UCSD-AML1 (cell line): ENCODE results near the gene WDR35.
A peak's percentile ranks its signal among the peaks of the same experiment; 100 is the strongest.
"Not testable (repeated sequence)": the region's sequence is repeated elsewhere in the genome, so short reads cannot be mapped to it uniquely, and the experiment has no call there.

Experiments
- DNase-seq: peaks from one replicate; lab custom pipeline; 2025; ENCODE audit not compliant: unreplicated experiment; lab: John Stamatoyannopoulos, UW

Gene WDR35

GRCh38 chr2:19895535-19895934 is 94.4 kb downstream of the WDR35 start:
- no peak for DNase-seq

DNA sequence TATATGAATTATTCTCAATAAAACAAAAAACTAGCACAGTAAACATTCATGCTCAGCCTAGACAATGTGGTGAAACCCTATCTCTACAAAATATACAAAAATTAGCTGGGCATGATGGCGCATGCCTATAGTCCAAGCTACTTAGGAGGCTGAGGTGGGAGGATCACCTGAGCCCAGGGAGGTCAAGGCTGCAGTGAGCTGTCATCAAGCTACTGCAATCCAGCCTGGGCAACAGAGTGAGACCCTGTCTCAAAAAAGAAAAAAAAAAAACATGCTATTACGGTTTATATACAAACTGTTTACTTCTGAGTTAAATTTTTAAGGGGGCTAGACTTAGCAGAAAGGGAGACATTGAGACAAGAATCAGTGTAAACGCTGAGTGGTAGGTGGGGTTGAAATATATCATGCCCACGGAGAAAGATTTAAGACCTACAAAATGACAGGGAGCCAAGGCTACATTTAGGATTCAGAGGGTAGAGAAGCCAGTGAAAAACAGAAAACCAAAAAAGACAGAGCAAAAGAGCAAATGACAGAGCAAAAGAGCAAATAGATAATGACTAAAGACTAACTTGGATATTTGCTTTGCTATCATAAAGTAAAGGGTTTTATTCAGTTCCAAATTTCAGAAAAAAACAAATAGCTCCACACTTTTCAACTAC is 95.6 kb downstream of the WDR35 start:
- no peak for DNase-seq

- DNase-seq, result no peak
Measured at GRCh38 chr2:19893520-19894133, 96.3 kb downstream of the WDR35 start.

GRCh38 chr2:19891971-19892370 is 97.9 kb downstream of the WDR35 start:
- peak; percentile 52 for DNase-seq

DNA sequence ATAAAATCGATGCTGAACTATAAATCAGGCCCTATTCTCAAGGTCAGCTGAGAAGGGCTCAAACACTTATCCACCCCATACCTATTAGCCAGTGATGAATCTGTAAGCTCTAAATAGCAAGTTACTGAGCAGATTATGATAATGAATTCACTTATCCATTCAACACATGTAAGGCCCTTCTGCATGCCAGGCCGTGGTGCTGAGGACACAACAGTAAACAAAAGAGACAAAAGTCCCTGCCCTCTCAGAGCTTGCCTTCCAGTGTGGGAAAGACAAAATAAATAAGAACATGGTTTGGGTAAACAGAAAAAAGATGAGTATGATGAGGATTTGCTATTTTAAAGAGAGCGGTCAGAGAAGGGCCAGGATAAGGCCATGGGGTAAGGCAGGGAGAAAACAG is 99.8 kb downstream of the WDR35 start:
- DNase-seq, result no peak

DNA sequence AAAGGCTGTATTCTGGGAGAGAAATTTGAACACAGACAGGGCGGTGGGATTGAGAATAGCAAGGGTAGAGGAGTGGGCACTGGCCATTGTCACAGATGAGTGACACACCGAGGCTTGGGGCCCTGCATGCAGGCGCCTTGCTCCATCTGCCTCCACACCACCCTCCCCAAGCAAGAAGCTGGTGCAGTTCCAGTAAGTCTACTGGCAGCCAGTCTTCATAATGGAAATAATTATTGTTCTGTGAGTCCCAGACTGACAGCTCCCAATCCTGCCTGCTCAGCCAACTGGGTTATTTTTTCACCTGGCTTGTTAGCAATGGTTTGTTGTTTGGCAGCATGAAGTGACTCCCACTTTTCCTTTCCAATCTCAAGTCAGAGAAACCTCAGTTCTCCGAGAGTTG is 101.1 kb downstream of the WDR35 start:
- no peak for DNase-seq

GRCh38 chr2:19887510-19887909 is 102.4 kb downstream of the WDR35 start:
- DNase-seq, result no peak

DNA sequence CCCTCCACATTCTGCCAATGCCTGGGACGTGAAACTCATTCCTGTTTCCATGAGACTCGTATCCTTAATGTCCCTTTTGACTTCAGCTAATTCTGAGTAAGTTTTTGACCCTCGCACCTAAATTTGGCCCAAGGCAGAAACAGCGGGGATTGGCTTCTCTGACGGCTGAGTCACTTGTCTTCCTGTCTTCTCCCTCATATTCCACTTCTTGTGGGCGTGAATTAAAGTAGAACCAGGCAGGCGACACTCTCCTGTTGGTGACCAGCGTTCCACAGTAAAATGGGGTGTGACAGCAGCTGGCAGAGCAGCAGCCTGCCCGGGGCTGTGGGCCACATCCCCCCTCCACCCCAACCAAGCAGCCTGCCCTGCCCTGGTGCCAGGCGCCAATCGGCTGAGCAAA is 103.6 kb downstream of the WDR35 start:
- no peak for DNase-seq

DNA sequence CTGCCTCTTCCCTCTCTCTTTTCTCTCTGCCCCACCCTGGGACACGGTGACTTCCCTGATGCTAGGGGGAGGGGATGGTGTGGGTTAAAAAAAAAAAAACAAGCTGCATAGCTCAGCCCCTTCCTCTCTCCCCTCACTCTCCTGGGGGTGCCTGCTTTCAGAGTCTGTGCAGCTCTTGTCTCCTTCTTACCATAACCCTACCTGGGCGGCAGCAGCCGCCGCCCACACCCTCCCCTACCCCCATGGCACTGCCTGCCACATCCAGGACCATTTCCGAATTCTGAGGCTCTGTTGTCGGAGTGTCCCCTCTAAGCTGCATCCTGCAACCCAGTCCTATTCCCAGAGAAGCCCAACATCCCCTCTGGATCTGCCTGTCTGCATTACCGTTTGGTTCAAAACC is 104.1 kb downstream of the WDR35 start:
- DNase-seq, result no peak

GRCh38 chr2:19883971-19884720 is 105.8 kb downstream of the WDR35 start:
- DNase-seq, result no peak

DNA sequence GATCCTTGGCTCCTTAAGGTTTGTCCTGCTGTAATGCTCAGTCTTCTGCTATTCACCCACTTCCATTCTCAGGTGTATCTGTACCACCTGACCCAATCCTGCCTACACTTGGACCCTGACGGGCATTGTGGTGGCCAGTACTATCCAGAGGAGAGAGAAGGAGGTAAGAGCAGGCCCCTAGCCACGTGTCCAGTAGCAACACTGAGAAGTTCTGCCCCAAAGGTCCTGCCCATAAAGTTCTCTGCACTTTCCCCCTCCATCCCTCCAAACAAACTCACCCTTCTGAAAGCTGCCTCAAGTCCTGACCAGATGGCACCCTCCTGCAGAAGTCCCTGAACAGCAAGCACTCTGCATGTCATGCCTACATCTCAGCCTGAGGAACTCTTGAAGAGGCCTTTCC is 106.4 kb downstream of the WDR35 start:
- DNase-seq, result no peak

- no peak for DNase-seq
Measured at GRCh38 chr2:19882286-19882685, 107.6 kb downstream of the WDR35 start.

- DNase-seq, result no peak
Measured at GRCh38 chr2:19881908-19882265, 108.0 kb downstream of the WDR35 start.

- DNase-seq, result no peak
Measured at GRCh38 chr2:19881221-19881907, 108.5 kb downstream of the WDR35 start.

DNA sequence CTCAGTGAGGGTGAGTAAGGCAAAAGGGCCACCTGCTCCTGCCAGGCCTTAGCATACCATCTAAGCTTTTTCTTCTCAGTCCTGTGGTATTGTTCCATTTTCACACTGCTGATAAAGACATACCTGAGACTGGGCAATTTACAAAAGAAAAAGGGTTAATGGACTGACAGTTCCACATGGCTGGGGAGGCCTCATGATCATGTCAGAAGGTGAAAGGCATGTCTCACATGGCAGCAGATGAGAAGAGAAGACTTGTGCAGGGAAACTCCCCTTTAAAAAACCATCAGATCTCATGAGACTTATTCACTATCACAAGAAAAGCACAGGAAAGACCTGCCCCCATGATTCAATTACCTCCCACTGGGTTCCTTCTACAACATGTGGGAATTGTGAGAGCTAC is 109.7 kb downstream of the WDR35 start:
- DNase-seq, result not testable (repeated sequence)

DNA sequence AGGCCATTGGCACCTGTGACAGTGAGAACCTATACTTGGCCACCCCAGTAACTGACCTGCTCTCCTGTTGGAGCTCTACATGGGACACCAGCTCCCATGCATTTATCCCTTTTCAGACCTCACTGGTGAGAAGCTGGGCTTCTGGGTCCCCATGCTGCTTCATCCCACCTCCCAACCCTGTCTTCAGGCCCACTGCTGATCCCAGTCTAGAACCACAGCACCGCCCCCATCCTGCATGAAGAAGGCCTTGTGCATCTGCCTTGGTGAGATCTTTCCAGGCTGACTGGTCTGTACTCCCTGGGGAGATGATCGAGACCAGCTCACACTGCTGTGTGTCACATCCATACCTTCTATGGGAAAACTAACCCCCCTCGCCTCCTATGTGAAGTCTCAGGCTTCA is 110.8 kb downstream of the WDR35 start:
- DNase-seq, result no peak

DNA sequence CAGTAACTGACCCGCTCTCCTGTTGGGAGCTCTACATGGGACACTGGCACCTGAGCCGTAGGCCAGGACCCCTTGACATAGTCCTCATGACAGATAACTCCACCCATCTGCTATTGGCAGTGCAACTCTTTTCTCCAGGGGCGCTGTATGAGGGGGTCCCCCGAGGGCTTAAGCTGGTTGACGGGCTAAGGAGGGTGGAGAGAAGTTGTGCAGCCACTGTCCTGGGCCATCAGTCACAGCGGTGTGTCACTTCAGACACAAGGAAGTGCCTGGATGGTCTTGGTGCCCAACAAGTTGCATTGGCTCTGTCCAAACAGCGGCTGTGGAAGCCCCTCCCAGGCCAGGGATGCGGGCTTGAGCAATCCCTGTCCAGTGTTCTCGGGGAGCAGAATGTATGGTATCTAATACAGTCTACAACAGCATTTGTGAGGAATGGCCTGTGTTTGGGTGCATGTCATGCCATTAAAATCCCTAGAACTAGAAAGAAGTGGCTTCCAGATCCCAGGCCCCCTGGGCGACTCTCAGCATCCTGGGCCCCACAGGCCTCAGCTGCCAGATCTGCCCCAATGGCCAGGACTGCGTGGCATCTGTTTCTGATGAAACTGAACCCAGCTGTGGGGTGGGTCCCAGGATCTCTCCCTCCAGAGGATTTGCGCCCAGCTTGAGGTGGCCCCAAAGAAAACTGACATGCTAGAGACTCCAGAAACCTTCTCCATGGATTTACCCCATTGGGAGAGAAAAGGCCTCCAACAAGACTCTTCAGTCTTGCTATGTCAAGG is 111.4 kb downstream of the WDR35 start:
- DNase-seq, result no peak

DNA sequence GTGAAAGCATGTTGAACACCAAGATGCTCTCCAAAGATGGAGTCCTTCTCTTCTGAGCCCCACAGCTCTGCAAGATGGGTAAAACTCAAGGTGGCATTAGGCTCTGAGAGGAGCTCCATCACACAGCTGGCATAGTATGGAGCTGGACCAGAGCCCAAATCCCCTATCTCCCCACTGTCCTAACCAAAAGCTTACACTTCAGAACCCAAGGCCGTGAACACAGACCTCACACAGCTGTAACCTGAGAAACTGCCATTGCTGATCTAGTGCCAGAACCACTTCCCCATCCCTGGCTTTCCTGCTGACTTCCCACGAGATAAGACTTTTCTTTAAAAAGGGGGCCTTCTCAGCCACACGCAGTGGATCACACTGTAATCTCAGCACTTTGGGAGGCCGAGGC is 113.2 kb downstream of the WDR35 start:
- no peak for DNase-seq

GRCh38 chr2:19875280-19875679 is 114.6 kb downstream of the WDR35 start:
- DNase-seq, result no peak

DNA sequence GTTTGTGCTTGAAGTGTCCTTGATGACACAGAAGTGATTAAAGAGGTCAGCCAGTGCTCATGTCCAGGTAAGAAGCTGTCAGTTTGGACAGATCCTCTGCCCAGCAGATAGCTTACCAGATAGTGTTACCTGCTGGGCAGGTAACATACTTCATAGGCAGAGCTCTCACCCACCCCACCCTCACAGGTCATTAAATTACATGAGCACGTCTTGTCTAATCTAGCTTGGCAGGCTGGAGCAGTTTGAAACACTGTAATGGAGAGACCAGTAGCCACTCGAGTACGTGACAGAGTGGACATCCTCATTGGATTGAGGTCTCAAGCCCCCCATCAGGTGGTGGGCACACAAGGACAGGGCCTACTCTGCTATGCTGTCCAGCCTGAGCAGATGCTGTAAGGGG is 115.2 kb downstream of the WDR35 start:
- DNase-seq, result no peak

GRCh38 chr2:19873014-19873413 is 116.9 kb downstream of the WDR35 start:
- DNase-seq, result no peak
